ENCODE results near the gene IL1RAPL1.
"Not testable (repeated sequence)": the region's sequence is repeated elsewhere in the genome, so short reads cannot be mapped to it uniquely, and the experiment has no call there.

The IL1RAPL1 gene

DNA sequence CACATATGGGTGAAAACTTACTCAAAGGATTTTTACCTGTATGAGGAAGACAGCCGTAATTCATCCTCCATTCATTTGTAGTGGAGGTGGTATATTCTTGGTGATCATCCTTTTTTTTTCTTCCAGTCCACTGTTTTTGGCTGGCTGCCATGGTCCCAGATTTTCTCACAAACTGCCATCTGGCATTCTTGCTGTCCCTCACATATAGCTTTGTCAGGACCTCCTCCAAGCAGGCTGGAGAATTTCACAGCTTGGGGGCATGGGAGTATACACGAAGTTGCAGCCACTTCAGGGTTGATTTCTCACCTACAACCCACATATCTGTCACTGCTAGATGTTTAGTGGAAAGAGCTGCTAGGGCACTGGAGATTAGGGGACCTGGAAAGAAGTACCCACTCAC is 401.0 kb downstream of the IL1RAPL1 start:
- DNase-seq, result no peak

DNA sequence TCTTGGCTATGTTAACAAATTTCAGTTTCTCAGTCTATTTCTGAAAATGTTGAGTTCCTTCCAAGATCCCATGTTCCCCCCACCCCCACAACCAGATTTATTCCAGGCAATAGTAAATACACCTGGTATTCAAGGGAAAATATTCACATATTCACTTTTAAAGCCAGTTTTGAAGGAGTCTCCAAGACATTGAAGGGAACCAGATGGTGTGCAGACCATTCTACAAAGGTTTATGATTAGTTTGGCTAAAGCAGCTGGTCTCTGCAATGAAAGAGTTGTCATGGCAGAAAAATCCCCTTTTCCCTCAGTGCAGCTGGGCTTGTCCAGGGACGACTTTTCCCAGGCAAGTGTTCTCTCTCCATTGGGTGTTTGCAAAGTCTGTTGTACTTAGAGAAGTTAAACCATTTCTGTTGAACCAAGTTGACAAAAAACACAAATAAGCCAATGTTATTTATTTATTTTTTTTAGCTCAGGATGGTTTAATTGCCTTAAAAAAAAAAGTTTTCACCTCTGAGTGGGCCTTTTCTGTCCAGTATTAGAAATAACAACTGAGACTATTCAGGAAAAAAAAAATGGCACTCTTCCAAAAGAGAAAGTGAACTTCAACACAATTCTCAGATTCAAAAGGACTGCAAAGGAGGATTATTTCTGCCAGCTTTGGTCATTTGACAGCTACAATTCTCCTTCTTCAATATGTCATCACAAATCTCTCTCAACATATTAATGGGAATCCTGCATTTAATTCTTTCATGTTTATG is 410.6 kb downstream of the IL1RAPL1 start:
- no peak for DNase-seq

DNA sequence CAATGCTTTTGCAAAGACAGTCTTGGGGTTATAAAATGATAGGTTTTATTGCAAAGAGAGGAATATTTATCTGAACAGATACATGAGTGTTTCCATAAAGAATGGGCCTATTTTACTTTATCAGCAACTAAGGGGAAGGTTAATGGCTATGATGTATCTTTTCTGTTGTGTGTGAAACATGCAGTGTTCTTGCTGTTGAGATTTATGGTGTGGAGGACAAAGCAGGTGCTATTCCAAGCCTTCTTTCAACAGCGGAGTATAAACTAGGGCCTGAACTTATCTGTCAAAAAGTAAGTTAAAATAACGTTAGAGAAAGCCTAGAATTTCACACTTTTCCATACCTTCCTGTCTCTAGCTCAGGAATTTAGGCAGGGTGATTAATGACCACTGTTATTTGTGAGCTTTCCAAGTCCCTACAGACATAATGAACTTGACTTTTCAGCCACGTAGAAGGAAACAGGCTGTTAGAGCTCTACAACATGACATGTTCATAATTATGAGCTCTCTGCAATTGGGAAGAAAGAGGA is 411.4 kb downstream of the IL1RAPL1 start:
- DNase-seq, result no peak

DNA sequence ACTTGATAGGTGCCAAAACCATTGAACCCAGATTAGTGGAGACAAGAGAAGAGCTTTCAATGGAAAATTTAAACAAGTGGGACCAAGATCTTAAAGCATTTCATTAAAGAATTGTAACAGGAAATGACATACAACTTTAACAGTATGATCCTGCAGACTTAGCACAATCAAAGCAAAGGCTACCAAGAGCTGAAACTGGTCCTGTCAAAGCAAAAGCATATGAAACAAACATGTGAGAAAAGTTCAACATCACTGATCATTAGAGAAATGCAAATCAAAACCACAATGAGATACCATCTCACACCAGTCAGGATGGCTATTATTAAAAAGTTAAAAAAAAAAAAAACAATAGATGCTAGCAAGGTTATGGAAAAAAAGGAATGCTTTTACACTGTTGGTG is 425.6 kb downstream of the IL1RAPL1 start:
- no peak for DNase-seq

DNA sequence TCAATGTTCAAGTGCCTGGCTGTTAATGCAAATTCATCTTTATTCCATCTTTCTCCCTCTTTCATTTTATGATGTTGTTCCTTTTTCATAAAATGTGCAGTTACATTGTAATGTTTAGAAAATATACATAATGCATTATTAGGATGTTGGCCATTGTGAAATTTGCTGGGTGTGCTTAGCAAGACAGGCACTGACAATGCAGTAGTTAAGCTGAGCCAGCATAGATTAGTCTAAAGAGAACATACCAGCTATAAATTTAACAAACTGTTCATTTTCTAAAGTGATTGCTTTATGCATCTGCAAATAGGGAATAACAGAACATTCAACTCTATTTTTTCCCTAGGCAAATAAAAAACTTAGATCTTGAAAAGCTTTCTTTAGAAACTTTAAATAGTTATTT is 436.0 kb downstream of the IL1RAPL1 start:
- DNase-seq, result no peak

DNA sequence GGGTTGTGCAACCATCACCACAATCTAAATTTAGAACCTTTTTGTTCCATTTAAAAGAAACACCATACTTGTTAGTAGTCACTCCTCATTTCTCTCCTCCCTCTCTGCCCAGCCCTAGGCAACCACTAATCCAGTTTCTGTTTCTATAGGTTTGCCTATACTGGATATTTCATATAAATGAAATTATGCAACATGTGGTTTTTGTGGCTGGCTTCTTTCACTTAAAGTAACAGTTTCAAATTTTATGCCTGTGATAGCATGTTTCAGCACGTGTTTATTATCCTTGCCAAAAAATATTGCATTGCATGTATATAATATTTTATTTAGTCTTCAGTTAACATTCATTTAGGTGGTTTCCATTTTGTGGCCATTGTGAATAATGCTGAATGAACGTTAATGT is 437.6 kb downstream of the IL1RAPL1 start:
- DNase-seq, result no peak

DNA sequence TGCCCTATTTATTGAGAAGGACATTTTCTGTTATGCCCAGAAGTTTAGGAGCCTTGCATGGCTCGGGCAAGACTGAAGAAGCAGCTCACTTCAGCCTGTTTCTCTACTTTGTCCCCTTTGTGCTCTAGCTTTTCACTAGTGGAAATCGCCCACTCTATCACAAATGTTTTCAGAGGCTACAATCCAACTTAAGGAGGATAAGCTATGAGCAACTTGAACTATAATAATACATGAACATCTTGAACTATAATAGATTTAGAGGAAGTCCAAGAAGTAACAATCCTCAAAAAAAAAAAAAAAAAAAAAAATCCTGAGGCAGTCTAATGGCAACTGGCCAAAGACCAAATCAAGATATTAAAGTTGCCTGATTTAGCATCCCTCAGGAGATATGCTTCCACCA is 452.3 kb downstream of the IL1RAPL1 start:
- DNase-seq, result no peak

DNA sequence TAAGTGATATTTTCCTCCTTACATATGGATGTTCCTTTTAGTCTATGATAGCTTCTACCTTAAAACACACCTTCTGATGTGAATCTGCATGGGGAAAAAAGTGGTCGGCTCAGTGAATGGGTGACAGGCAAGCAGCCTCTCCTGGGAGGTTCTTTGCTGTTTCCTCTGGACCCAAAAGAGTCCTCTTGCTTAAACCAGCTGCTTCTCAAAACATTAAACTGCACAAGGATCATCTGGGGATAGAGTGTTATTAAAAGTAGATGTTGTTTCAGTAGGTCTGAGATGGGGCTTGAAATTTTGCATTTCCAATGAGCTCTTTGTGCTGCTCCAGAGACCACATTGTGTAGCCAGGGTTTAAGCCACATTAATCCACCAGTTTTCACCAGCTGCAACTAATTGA is 452.9 kb downstream of the IL1RAPL1 start:
- DNase-seq, result no peak

DNA sequence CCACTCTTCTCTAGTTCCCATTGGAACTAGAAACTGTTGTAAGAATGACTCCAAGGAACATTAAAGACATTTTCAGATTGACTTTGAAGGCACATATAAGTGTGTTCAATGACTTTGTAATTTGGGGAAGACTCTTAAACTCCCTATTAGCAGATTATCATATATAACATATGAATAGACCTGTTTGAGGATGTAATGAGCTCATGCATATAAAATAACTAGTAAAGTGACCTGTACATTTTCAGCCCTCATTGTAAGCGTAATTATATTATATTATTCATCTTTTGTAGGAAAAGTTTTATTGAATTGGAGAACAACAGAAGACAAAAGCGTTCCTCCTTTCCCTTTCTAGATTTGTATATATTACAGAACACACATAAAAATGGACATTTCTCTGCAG is 455.1 kb downstream of the IL1RAPL1 start:
- no peak for DNase-seq

DNA sequence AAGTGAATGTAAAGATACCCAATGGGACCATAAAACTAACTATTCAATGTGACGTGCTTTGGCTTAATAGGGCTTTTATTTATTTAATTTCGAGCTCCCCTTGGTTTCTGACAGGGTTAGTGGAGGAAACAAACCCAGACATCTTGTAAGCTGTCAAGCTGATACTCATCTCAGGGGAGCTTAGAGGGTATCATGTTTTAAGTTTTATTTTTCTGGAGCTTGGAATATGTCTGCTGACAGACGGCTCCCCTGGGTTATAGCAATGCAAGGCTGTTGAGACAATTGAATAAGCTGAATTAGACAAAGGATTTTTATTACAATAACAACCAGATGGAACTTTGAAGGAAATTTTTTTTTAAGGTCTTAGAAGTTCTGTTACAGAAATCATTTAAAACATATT is 456.5 kb downstream of the IL1RAPL1 start:
- no peak for DNase-seq

DNA sequence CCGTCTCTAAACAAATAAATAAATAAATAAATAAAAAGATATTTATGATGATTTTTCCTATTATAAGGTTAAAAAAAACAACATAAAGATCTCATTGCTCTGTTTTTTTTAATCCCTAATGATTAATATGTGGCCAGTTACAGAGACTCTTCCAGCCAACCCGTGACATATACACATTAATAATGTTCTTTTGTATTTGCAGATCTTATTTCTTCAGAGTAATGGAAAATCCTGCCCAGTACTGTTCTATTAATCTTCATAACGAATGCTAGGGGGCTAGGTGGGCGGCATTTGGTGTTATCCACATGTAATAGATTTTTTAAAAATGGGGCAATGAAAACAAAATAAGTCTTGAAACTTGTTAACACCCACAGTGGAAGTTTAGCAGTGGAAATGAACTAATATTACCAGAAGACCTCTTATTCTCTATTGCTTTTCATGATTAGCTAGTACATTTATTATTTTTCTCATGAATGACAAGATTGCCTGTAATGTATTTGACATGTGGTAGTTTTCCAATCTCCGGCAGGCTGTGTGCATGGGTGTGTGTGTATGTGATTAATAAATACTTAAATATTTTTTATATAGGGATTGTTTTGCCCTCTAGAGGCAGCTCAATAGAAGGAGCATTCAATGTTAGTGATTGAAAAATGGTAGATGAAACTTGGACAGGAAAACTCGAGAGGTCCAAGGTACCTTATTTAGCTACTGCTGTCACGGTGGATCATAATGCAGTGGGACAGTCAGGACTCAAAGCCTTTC is 457.4 kb downstream of the IL1RAPL1 start:
- DNase-seq, result no peak

DNA sequence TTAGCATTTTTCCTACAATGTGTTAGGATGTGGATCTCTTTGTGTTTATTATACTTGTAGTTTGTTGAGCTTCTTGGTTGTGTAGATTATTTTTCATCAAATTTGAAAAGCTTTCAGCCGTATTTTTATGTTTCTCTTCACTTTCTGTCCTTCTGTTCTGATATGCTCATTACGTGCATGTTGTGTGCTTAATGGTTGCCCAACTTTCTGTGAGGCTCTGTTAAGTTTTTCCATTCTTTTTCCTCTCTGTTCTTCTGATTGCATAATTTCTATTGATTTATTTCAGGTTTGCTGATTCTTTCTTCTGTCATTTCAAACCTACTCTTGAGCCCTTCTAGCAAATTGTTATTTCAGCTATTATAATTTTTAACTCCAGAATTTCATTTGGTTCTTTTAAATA is 478.2 kb downstream of the IL1RAPL1 start:
- DNase-seq, result no peak

DNA sequence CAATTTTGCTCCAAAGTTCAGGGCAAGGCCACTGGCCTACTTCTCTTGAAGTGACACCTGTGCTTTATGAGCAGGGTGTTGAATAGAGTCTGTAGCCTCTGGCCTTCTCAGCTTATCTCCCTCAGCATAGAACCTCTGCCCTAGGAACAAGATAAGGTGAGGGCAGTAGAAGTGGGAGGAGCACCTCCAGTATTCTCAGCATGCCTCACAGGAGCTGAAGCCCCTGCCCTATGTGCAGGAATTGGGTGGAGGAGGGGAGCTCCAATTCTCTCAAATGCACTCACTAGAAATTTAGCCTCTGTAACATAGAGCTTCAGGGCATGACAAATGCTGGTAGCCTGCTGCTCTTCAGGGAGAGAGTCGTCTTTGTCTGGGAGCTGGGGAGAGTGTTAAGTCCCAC is 479.3 kb downstream of the IL1RAPL1 start:
- no peak for DNase-seq

DNA sequence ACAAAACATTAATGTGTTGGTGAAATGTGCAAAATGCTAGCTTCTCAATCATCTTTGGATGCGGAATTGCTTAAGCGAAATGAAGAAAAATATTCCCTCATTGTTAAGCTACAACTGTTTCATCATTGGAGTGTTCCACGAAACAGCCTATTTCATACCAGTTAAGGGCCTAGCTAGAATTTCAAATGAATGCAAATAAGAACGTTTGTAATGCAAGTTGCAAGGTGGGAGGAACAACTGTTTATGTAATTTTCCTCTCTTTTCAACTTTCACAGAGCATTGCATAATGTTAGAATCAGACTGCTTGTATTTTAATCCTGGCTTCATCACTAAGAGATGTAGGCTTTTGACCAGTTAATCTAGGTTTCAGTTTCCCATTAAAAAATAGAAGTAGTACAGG is 480.1 kb downstream of the IL1RAPL1 start:
- no peak for DNase-seq

DNA sequence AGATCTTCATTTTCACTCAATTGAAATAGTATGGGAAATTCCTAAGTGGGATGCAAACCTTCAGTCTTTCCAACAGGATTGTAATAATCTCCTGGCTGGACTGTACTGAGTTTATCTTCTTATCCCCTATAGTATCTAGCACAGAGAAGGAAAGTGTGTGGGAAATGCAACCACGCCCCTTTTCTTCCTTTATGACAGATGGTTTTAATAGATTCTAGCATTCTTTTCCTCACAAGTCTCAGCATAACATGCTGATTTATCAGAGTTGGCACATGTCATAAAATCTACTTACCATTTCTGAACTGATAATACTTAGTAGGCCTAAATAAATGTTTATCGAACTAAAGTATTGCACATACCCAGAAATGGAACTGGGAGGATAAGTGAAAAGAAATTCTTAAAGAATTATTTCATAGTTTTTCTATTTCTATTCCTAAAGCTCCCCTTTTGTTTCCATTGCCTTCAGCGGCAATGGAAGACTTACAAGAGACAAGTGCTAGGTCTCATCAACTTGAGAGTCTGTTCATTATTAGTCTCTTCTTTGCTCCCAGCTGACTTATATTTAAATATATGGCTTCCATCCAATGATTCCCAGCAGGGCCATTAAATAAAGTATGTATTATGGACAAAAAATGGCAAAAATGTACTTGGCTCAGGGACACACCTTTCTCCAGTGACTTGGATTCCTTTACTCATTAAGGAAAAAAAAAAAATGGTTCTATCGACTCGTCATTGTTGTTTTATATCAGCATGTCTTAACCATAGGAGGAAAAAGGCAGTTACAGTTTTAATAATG is 484.5 kb downstream of the IL1RAPL1 start:
- no peak for DNase-seq

DNA sequence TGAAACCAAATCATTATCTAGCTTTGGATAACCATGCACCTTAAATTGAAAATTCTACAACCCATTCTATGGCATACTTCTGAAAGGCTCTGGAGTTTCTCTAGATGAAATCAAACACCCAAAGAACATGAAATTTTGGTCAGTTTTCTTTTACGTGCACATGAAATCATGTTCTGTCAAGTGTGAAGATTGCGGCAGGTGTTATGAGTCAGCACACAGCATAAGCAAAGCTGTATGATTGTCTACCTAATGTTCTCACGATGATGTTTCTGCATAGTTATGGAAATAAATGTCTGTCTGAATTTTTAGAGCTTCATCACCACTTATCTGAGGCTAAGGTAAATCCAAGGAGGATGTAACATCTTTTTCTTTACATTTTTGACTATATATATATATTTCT is 495.3 kb downstream of the IL1RAPL1 start:
- no peak for DNase-seq

DNA sequence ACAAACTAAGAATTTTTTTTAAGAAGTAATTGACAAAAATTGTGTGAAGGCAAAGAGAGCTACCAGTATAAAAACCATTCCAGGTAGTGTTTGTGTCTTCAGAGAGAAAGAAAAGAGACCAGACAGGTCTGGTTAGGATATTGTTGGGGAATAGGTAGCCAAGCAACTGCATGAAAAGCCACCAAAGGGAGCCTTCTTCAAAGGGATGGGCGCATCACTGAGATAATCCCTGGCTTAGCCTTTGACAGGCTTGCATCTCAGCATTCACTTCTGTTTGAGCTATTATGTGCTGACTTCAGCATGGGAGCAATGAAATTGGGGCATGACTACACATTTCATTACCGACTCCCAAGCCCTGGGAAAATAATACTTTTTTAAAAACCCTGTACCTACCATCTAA is 496.6 kb downstream of the IL1RAPL1 start:
- DNase-seq, result no peak

DNA sequence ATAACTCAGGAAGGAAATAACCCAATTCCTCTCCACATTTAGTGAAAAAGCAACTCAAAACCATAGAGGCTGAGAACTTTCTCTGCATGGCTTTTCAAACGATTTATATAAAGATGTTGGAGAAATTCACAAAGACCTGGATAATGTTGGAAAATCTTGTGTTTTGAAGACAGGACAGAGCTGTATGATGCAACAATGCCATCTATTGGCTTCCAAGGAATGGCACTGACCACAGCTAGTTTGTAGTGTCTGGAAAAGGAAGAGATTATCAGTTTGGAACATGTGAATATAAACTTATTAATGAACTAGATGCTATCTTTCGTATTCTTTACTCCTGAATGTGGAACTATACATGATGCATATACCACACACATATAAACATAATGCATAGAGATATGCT is 503.6 kb downstream of the IL1RAPL1 start:
- DNase-seq, result no peak

DNA sequence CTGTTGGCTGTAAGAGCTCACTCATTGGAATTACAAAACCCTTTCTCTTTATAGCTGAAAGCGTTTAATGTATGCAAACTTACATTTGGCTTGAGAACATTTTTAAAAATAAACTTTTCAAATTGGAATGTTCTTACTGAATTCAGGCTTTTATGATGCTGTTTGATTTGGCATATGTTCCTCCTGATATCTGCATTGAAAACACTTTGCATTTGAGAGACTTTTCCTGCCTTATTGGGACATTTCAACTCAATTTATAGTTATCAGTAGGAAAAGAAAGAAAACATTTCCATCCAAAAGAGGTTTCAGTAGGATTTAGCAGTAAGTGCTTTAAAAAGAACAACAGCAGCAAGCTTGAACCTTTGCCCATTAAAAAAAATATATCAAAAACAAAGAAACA is 520.0 kb downstream of the IL1RAPL1 start:
- DNase-seq, result no peak

DNA sequence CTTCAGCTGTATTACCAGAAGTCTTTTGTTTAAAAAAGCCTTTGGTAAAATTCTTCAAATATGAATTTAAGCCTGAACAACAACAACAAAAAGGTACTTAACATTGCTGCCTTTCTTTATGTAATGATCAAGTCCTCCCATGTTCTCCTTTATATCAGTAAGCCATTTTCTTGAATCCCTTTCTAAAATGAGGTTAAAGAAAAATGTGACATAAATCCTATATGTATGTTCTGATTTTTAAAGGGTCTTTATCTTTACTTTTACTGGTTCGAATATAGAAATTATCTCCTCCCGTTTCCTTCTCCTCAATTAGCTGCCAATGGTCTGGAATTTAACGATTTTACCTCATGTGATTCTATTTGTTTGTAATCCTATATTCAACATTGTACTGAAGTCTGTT is 522.8 kb downstream of the IL1RAPL1 start:
- no peak for DNase-seq

DNA sequence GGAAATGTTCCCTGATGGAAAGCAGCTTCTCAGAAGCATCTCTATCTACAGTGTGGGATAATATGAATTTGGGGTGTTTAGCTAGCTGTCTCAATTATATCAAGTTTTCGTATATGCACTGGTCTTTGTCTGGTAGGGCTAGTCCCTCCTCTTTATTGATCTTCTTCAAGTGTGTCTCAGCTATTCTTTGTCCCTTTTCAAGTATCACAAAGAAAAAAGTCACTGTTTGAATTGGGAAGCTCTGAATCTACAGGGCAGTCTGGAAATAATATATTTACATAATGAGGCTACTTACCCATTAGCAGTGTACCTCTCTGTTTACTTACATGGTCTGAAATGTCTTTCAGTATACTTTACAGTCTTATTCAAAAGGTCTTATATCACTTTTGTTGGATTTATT is 526.0 kb downstream of the IL1RAPL1 start:
- DNase-seq, result no peak

DNA sequence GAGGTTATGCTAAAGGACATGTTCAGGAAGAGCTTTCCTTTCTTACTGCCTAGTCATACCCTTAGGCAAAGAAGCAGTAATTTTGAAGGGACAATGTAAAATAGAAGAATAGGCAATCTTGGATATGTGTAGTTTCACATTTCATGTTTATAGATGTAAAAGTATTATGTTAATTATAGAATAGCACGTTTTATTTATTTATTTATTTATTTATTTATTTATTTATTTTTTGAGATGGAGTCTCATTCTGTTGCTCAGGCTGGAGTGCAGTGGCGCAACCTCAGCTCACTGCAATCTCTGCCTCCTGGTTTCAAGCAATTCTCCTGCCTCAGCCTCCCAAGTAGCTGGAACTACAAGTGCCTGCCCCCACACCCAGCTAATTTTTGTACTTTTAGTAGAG is 535.6 kb downstream of the IL1RAPL1 start:
- DNase-seq, result not testable (repeated sequence)

DNA sequence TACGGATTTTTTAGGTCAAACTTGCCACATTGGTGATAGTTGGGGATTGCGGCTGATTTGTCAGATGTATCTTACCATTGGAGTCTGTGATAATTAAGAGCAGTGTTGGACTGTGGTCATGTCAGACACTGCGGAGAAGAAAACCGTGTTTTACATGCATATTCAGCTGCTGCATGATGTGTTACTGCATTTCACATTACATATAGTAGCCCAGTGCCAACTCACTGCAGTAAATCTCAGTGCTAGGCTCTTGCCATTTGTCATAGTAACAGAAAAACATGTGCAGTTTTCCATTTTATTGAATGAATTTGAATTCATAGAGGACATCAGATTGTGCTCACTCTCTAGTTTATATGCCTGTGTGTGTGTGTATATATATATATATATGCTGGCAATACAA is 543.7 kb downstream of the IL1RAPL1 start:
- no peak for DNase-seq

DNA sequence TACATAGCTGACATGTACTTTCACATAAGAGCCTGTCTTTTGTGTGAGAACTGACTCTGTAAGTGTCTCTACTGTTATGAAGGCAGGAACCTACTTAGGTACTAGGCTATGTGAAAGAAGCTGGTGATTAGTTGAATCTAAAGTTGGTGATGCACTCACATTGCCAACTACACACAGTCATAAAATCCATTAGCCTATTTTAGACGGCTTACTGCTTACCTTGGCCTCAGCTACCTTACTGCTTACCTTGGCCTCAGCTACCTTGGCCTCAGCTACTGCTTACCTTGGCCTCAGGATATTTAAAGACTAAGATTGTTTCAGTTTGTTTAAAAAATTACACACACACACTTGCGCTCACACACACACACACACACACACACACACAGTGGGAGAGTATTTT is 549.7 kb downstream of the IL1RAPL1 start:
- no peak for DNase-seq

Measured in HCEC 1CT (cell line).